ENCODE data around the gene PPP1R11. TPM values are rescaled to one million over a fixed set of nuclear protein-coding genes. Genes with fewer than 3 reads are reported as not detected.
A peak's percentile ranks its signal among the peaks of the same experiment; 100 is the strongest.

Gene PPP1R11
- total and polyA plus RNA-seq, 7 donors = 36.8 to 144 (median 45.7) TPM

DNA sequence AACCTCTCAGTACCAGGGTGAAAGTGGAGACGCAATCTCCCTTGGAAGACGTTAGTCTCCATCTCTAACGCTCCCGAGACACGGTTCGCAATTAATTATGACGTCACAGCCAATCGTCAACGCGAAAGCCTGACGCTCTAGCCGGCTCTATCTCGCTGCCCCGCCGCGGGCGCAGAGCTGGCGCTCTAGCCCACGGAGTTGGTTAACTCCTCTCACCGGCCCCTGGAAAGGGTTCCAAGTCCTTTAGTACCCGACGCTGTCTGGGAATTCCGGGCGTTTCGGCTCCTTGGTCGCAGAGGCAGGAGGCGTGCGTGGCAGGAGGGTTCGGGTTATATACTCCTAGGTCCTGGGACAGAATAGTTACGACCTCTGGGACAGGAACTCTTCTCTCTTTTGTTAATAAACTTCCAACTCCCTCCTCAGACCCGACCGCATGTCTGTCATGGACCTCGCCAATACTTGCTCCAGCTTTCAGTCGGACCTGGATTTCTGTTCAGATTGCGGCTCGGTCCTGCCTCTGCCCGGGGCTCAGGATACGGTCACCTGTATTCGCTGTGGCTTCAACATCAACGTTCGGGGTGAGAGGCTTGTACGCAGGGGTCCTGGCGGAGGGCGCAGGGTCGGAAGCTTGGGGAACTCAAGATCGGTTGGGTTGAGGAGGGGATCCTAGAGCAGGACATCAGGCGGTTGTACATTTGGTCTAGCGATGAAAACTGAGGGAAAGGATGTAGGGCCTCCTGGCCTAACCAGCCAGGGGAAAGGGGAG, 5.7 kb upstream of the PPP1R11 start, which contains the start of gene POLR1H:
Gene POLR1H (plus strand): TSS at position 174 of the 766 bp plus-strand sequence. CDS start 260 bp downstream, at position 434.
- DNase-seq = peak; percentile 97
- H3K4me1 ChIP-seq = peaks cover 0 to 32% (median 30%) of the 10 kb centered on the region in 4 donors
- 0% methylated on average over 48 of the region's 48 CpGs for WGBS, 2 donors
- intact Hi-C loops (cut with DNase I) = loop anchor here (5.0 to 10.0 kb wide), 4 partner anchors 86 to 1076 kb away; partner anchors contain the start of gene HLA-A
- no peaks in the 10 kb centered on the region for H3K9me3 ChIP-seq
- H3K27me3 ChIP-seq = no peaks in the 10 kb centered on the region
- peak within 1 kb of the TSS; percentile 85 to 94 (median 89) for H3K27ac ChIP-seq
- TF ChIP-seq POLR2AphosphoS5 (IDR thresholded peaks at IDR 0.05) = peak; percentile 94 to 98 (median 96)
- no peak for TF ChIP-seq EP300 (IDR thresholded peaks at IDR 0.05)
- TF ChIP-seq POLR2A (IDR thresholded peaks at IDR 0.05) = peak; percentile 89
- H3K36me3 ChIP-seq = peaks cover 0 to 19% (median 0%) of the 10 kb centered on the region in 4 donors
- H3K4me3 ChIP-seq = peak within 1 kb of the TSS; percentile 71 to 91 (median 84)

DNA sequence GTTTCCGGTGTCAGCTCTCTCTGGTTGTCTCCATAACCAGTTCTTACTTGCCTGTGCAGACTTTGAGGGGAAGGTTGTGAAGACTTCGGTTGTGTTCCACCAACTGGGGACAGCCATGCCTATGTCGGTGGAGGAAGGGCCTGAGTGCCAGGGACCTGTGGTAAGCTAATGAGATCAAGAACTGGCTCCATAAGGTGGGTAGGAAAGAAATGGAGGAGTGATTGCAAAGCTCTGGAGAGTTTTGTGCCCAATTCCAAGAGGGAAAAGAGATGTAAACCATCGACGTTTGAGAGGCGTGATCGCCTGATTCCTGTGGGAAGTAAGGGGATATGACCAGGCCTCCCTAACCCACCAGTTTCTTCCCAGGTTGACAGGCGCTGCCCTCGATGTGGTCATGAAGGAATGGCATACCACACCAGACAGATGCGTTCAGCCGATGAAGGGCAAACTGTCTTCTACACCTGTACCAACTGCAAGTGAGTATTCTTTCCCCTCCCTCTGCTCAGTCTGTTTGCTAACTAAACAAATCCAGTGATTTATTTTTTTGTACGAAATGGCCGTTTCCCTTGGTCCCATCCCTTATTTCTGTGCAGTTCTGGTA, 5.0 kb upstream of the PPP1R11 start:
- H3K27me3 ChIP-seq = no peaks in the 10 kb centered on the region
- WGBS, 2 donors = 14 to 41% methylated on average over 13 of the region's 13 CpGs
- H3K4me3 ChIP-seq = peak overlapping the region; percentile 71 to 91 (median 84)
- peaks cover 0 to 35% (median 31%) of the 10 kb centered on the region in 4 donors for H3K4me1 ChIP-seq
- no peaks in the 10 kb centered on the region for H3K9me3 ChIP-seq
- DNase-seq = peak; percentile 66
- intact Hi-C loops (cut with DNase I) = loop anchor here (5.0 to 10.0 kb wide), 4 partner anchors 87 to 1077 kb away; partner anchors contain the start of gene HLA-A
- peak overlapping the region; percentile 85 to 94 (median 89) for H3K27ac ChIP-seq
- no peak for TF ChIP-seq POLR2A (IDR thresholded peaks at IDR 0.05)
- TF ChIP-seq, protein P1, sequence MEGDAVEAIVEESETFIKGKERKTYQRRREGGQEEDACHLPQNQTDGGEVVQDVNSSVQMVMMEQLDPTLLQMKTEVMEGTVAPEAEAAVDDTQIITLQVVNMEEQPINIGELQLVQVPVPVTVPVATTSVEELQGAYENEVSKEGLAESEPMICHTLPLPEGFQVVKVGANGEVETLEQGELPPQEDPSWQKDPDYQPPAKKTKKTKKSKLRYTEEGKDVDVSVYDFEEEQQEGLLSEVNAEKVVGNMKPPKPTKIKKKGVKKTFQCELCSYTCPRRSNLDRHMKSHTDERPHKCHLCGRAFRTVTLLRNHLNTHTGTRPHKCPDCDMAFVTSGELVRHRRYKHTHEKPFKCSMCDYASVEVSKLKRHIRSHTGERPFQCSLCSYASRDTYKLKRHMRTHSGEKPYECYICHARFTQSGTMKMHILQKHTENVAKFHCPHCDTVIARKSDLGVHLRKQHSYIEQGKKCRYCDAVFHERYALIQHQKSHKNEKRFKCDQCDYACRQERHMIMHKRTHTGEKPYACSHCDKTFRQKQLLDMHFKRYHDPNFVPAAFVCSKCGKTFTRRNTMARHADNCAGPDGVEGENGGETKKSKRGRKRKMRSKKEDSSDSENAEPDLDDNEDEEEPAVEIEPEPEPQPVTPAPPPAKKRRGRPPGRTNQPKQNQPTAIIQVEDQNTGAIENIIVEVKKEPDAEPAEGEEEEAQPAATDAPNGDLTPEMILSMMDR (IDR thresholded peaks at IDR 0.05) = no peak
- TF ChIP-seq POLR2AphosphoS5 (IDR thresholded peaks at IDR 0.05) = no peak
- no peak for TF ChIP-seq EP300 (IDR thresholded peaks at IDR 0.05)
- H3K36me3 ChIP-seq = peaks cover 0 to 12% (median 0%) of the 10 kb centered on the region in 4 donors

DNA sequence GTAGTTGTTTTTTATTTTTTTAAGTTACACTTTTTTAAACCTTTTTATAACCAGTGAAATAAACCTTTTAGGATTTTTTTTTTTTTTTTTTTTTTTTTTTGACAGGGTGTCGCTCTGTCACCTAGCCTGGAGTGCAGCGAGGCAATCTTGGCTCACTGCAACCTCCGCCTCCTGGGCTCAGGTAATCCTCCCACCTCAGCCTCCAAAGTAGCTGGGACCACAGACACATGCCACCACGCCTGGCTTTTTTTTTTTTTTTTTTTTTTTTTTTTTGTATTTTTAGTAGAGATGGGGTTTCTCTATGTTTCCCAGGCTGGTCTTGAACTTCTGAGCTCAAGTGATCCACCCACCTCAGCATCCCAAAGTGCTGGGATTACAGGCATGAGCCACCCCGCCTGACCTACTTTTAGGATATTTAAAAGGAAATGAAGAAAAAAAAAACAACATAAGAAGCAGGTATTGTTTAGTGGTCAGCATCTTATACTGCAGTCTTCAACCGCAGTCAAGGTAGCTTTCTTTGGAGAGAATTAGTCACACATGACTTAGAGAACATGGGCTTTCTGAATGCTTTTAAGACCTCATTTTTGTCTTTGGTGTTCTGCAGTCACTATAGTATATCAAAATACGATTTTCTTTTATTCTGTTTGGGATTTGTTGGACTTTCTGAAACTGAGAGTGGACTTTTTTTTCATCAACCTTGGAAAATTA, 4.4 kb upstream of the PPP1R11 start:
- WGBS, 2 donors = 77 to 79% methylated on average over 7 of the region's 7 CpGs
- Histone ChIP-seq H3K36me3 (peaks cover 0 to 5% (median 0%) of the 10 kb centered on the region in 4 donors), H3K4me1 (peaks cover 0 to 38% (median 34%) of the 10 kb centered on the region in 4 donors), H3K9me3 (no peaks in the 10 kb centered on the region), H3K4me3 (no peak overlapping the region), H3K27me3 (no peaks in the 10 kb centered on the region), H3K27ac (peak overlapping the region in 2 of 4 donors; percentile 86 to 94)
- no peak for DNase-seq
- TF ChIP-seq POLR2AphosphoS5 (IDR thresholded peaks at IDR 0.05) (no peak), EP300 (IDR thresholded peaks at IDR 0.05) (no peak), POLR2A (IDR thresholded peaks at IDR 0.05) (no peak)
- TF ChIP-seq, protein P1 (IDR thresholded peaks at IDR 0.05) = no peak
- intact Hi-C loops (cut with DNase I) = loop anchor here (5.0 to 10.0 kb wide), 4 partner anchors 88 to 1078 kb away; partner anchors contain the start of gene HLA-A

DNA sequence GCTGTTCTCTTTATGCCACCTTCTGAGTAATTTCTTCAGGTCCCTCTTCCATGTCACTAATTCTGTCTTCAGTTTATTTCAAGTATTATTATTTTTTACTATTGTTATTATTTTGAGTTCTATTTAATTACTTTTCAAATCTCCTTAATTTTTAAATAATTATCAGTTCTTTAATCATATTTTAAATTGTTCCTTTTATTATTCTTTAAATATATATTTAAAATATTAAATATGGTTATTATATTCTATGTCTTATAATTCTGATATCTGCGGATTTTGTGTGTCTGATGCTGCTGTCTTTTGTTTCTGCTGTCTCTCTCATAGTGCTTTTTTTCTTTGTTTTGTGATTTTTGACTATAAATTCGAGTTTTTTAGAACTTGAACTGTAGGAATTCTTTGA, 3.7 kb upstream of the PPP1R11 start:
- H3K9me3 ChIP-seq = no peaks in the 10 kb centered on the region

More for the DNA sequence above, 3.7 kb upstream of the PPP1R11 start:
- intact Hi-C loops (cut with DNase I) = loop anchor here (5.0 to 10.0 kb wide), 4 partner anchors 89 to 1079 kb away; partner anchors contain the start of gene HLA-A
- H3K27me3 ChIP-seq = no peaks in the 10 kb centered on the region
- H3K4me1 ChIP-seq = peaks cover 0 to 45% (median 40%) of the 10 kb centered on the region in 4 donors
- H3K36me3 ChIP-seq = no peaks in the 10 kb centered on the region
- no peak for DNase-seq
- TF ChIP-seq POLR2AphosphoS5 (IDR thresholded peaks at IDR 0.05) = no peak
- TF ChIP-seq, protein P1 (IDR thresholded peaks at IDR 0.05) = no peak
- TF ChIP-seq EP300 (IDR thresholded peaks at IDR 0.05) = no peak
- no peak for TF ChIP-seq POLR2A (IDR thresholded peaks at IDR 0.05)
- no peak overlapping the region for H3K4me3 ChIP-seq
- no peak overlapping the region for H3K27ac ChIP-seq
- WGBS, 2 donors = 68% methylated on average over 2 of the region's 2 CpGs
